Effector CD8-positive, alpha-beta T cell (primary cell): ENCODE results near the gene ALX4.

ENCODE experiments used
- DNase-seq: peaks from one replicate; lab custom pipeline; 2025; lab: John Stamatoyannopoulos, UW

Gene ALX4

GRCh38 chr11:44267750-44268613 lies 42.0 kb downstream of the ALX4 start:
- DNase-seq: no peak

DNA sequence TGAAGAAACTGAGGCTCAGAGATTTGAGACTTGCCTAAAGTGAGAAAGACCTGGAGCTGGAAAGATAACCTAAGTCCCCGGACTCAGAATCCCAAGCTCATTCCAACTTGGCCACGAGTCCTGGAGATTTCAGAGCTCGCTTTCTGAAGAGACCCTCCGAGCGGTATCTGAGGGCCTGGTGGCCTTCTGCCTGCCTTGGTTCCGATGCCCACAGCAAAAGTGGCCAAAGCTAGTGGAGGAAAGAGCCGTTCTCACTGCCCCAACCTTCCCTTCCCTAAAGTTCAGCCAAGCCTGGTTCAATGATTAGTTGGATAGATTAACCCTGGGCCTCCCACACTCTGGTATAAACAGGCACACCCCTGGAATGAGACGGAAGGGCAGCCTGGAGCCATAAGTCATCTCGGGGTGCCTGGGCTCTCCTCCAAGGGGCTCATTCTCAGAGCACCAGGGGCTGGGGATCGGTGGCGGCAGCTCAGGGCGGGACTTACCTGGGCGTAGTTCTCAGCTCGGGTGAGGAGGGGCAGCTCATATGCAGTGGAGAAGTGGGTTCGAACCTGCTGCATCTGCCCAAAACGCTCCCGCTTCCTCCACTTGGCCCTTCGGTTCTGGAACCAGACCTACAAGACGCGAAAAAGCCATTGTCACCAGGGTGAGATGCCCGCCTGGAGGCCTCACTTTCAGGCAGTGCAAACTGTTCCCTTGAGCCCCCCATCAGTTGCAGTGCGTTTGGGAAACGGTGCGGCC lies 42.8 kb downstream of the ALX4 start:
- DNase-seq: no peak

GRCh38 chr11:44266056-44266780 lies 43.7 kb downstream of the ALX4 start:
- no peak for DNase-seq

GRCh38 chr11:44264761-44265160 lies 45.2 kb downstream of the ALX4 start:
- DNase-seq: no peak

- no peak for DNase-seq
Observed at GRCh38 chr11:44264438-44264749, 45.5 kb downstream of the ALX4 start.

- DNase-seq: no peak
Observed at GRCh38 chr11:44263738-44264437, 46.1 kb downstream of the ALX4 start.

DNA sequence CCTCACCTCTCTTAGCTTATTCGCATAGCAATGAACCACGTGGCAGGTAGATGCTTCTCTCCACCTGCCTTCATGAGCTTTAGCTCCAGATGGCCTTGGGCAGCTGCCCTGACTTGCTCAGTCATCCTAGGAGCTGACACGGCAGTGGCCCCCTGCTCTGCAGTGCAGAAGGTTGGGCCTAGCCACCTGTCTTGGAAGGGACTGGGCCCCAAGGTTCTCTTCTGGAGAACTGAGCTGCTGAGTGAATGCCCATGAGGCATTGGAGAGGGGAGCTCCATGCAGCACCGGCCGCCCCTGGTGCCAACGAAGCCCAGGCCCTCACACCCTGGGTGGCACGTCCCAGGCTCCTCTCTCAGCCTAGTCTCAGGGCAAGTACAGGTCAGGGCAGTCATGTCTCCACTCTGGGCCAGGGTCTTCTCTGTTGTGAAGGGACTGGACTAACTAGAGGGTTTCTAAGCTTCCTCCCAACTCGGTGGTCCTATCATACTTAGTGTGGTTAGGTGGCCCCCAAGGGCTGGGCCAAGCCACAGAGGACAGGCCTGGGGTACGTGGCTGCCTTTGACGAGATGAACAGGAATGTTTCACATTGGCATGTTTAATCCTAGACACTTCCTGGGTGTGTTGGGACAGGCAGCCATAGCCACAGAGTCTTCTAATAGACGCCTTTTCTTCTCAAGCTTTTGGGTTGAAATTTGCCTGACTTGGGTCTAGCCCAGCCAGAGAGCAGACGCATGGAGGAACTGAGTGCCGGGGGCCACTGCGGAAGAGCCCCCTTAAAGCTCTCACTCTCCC lies 47.9 kb downstream of the ALX4 start:
- DNase-seq: no peak

DNA sequence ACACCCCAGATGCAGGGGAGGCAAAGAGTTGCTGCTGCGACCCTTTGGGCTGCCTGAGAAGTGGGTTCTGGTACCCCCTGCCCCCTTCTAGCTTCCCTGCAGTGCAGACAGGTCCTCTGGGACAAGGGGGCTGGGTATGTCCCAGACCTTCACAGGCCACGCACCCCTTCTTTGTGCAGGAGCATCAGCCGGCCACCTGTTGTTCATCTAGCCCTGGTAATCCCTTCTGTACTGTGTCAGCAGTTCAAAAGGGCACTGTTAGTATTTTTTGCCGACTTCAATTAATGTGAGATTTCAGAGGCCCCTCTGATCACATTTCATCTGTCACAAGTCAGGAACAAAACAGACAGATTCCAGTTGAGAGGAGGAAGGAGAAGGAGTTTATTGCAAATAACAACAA lies 49.9 kb downstream of the ALX4 start:
- DNase-seq: no peak

- no peak for DNase-seq
Observed at GRCh38 chr11:44258839-44259420, 51.0 kb downstream of the ALX4 start.

- no peak for DNase-seq
Observed at GRCh38 chr11:44258190-44258489, 51.8 kb downstream of the ALX4 start.

DNA sequence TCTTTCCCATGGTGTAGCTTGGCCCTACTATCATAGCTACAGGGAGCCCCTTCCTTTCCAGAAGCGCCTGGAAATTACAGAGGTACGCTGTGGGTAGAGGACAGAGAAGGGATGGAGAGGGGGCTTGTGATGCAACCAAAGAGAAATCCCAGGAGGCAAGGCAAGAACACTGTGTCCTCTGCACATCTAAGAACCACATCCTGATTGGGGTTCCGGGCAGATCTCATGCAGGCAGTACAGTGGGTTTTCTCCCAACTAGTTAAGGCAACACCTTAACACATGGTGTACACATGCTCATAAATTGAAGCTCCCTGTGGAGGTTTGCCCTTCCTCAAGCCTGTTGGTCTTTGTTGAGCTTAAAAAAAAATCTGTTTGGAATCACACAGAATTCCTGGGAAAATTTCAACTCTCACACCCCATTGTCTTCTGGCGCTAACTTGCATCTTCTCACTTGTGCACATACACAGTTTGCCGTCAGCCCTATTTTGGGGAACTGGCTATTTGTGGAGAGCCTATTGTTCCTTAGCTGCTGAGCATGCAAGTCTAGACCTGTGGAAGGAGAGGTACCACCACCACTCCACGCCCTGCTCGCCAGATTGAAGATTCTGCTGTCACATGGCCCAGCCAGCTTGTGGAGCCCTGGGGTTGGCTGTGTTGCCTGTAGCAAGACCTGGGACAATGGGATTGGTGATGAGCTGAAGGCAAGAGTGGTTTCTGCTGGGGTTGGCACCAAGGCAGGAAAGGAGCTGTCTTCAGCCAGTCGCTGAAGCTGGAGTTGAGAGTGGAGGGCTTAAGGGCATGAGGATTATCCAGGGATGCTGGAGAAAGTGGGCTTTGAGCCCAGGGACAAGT lies 52.4 kb downstream of the ALX4 start:
- no peak for DNase-seq

DNA sequence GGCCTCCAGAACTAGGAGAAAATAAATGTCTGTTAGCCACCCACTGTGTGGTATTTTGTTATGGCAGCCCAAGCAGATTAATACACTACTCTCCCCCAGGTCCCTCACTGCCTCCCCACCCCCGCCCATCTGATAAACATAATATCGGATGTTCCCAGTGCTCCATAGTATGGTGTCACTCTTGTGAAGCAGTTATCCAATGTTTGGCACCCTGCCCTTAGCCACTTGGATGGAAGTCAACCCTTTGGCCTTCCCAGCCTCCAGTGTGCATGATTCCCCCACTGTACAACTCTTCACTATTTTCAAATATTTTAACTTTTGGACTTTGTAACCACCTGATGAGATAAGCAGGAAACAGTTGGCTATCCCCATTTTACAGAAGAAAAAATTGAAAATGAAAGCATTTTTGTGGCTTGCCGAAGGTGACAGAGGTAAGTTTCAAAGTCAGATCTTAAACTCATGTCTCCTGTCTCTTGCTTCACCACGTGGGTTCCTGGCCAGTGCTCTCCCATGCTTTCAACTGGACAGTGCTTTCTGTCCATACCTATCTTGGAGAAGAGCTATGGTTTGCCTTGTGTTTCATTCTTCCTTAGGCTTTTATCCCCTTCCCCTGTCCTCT lies 53.2 kb downstream of the ALX4 start:
- no peak for DNase-seq

- DNase-seq: no peak
Observed at GRCh38 chr11:44255406-44256071, 54.4 kb downstream of the ALX4 start.

- DNase-seq: no peak
Observed at GRCh38 chr11:44252999-44253602, 56.8 kb downstream of the ALX4 start.

GRCh38 chr11:44250421-44250820 lies 59.5 kb downstream of the ALX4 start:
- DNase-seq: no peak

DNA sequence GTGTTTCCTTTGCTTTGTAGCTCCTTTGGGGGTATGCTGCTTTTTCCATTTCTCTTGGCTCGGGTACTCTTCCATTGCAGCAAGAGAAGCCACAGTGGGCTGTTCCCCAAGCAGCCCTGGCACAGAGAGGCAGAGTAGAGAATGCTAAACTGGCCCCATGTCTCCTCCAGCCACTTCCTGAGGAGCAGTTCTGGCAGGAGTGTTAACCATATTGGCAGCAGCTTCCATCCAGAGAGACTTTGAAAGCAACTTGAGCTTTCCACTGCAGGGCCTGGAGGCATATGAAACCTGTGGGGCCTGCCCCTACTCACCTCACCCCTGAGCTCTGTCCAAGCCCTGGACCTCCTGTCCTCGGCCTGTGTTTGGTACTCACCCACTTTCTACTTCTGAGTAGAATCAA lies 61.8 kb downstream of the ALX4 start:
- DNase-seq: no peak

DNA sequence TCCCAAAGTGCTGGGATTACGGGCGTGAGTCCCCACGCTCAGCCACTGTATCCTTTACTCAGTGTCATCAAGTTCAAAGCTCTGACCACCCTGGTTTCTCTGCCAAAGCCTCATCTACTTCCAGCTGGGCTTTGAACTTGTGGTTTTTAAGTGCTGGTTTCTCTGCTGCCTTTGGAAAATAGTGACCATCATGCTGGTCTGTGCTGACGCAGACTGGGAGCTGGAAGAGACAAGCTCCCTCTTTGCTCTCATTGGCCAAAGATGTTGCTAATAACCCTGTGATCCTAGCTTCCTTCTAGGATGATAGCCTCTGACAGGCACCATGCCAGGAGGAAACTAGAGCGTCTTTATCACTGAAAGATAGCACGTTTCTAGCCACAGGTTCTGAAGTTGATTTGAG lies 62.4 kb downstream of the ALX4 start:
- no peak for DNase-seq

GRCh38 chr11:44246726-44247125 lies 63.2 kb downstream of the ALX4 start:
- DNase-seq: no peak
